ENCODE results near the gene UBE2E3.

Gene UBE2E3

GRCh38 chr2:180978903-180979748, 1.3 kb upstream of the UBE2E3 start:
- DNase-seq (ENCODE audit: low read depth), result no peak

- DNase-seq (ENCODE audit: low read depth), result no peak
Observed at GRCh38 chr2:180979749-180980105, 678 bp upstream of the UBE2E3 start.

GRCh38 chr2:180980943-180981911, 822 bp downstream of the UBE2E3 start:
- no peak for DNase-seq (ENCODE audit: low read depth)

GRCh38 chr2:180983468-180984242, 3.2 kb downstream of the UBE2E3 start:
- DNase-seq (ENCODE audit: low read depth), result no peak

GRCh38 chr2:180985771-180986395, 5.5 kb downstream of the UBE2E3 start:
- no peak for DNase-seq (ENCODE audit: low read depth)

GRCh38 chr2:180987146-180987545, 6.7 kb downstream of the UBE2E3 start:
- DNase-seq (ENCODE audit: low read depth), result no peak

GRCh38 chr2:180990337-180990736, 9.9 kb downstream of the UBE2E3 start:
- no peak for DNase-seq (ENCODE audit: low read depth)

- no peak for DNase-seq (ENCODE audit: low read depth)
Observed at GRCh38 chr2:180990794-180991193, 10.4 kb downstream of the UBE2E3 start.

- no peak for DNase-seq (ENCODE audit: low read depth)
Observed at GRCh38 chr2:180991361-180991760, 11.0 kb downstream of the UBE2E3 start.

GRCh38 chr2:180991820-180992219, 11.4 kb downstream of the UBE2E3 start:
- no peak for DNase-seq (ENCODE audit: low read depth)

- no peak for DNase-seq (ENCODE audit: low read depth)
Observed at GRCh38 chr2:180992994-180993393, 12.6 kb downstream of the UBE2E3 start.

- no peak for DNase-seq (ENCODE audit: low read depth)
Observed at GRCh38 chr2:180999274-180999964, 19.0 kb downstream of the UBE2E3 start.

- no peak for DNase-seq (ENCODE audit: low read depth)
Observed at GRCh38 chr2:181004647-181005325, 24.4 kb downstream of the UBE2E3 start.

GRCh38 chr2:181005326-181005655, 24.9 kb downstream of the UBE2E3 start:
- no peak for DNase-seq (ENCODE audit: low read depth)

GRCh38 chr2:181005809-181006208, 25.4 kb downstream of the UBE2E3 start:
- no peak for DNase-seq (ENCODE audit: low read depth)

GRCh38 chr2:181007086-181007837, 26.9 kb downstream of the UBE2E3 start:
- no peak for DNase-seq (ENCODE audit: low read depth)

GRCh38 chr2:181008407-181008806, 28.0 kb downstream of the UBE2E3 start:
- no peak for DNase-seq (ENCODE audit: low read depth)

- no peak for DNase-seq (ENCODE audit: low read depth)
Observed at GRCh38 chr2:181021199-181021789, 40.9 kb downstream of the UBE2E3 start.

GRCh38 chr2:181022652-181023051, 42.2 kb downstream of the UBE2E3 start:
- no peak for DNase-seq (ENCODE audit: low read depth)

All from stimulated activated CD8-positive, alpha-beta memory T cell treated with anti-CD3 and anti-CD28 coated beads, Interleukin-12 subunit alpha, Interleukin-12 subunit beta, amount 100 ng/mL, for 1 hour (primary cell).